Activated naive CD4-positive, alpha-beta T cell treated with anti-CD3 and anti-CD28 coated beads, Interleukin-2, amount 10 ng/mL, durations not matched to agents 7 days and 5 days (primary cell): Measurements from ENCODE around the gene CCDC141.
A peak's percentile ranks its signal among the peaks of the same experiment; 100 is the strongest.

ENCODE experiments used
- CTCF ChIA-PET: fragments of 350-600 bp; sonication (Branson Sonifier 250); formaldehyde crosslinking; loops from one replicate; lab custom pipeline; 2021; ENCODE audit warnings: antibody characterized with exemption; lab: Charles Lee
- DNase-seq: peaks from one replicate; pipeline ENCODE4 v3.0.0-alpha.2; 2020
- H3K27ac Mint-ChIP-seq: one replicate; pipeline ENCODE4 v1.8.0; 2021; ENCODE audit warnings: mild to moderate bottlenecking, moderate library complexity, mixed read lengths
- H3K27me3 Mint-ChIP-seq: one replicate; pipeline ENCODE4 v1.8.0; 2021; ENCODE audit warnings: mild to moderate bottlenecking, mixed read lengths
- H3K36me3 Mint-ChIP-seq: one replicate; pipeline ENCODE4 v1.8.0; 2021; ENCODE audit warnings: mixed read lengths
- H3K4me1 Mint-ChIP-seq: one replicate; pipeline ENCODE4 v1.8.0; 2021; ENCODE audit warnings: mixed read lengths
- H3K4me3 Mint-ChIP-seq: one replicate; pipeline ENCODE4 v1.8.0; 2021; ENCODE audit warnings: mild to moderate bottlenecking, moderate library complexity, mixed read lengths
- H3K9me3 Mint-ChIP-seq: one replicate; pipeline ENCODE4 v1.8.0; 2021; ENCODE audit warnings: mixed read lengths

CCDC141 gene

DNA sequence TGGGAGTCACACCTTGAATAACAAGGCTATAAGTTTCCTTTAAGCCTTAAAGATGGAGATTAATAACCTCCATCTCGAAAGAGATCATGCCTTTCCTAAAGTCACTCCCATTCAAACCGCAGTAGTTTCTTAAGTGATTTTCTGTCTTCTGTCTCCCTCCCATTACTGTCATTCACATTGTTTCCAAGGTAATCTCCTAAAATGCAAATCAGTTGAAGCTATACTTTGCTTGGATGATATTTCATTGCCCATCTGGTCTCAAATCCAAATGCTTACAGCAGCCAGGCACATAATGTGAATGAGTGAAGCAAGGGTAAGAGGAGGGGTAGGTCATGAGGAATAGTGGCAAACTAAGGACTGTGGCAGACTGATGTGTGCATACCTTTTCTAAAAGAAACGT is 116.4 kb downstream of the CCDC141 start:
- Mint-ChIP-seq H3K27me3 (no peaks in the 10 kb centered on the region), H3K4me1 (no peaks in the 10 kb centered on the region), H3K36me3 (peaks cover 11% of the 10 kb centered on the region), H3K27ac (no peak overlapping the region), H3K9me3 (peaks cover 23% of the 10 kb centered on the region), H3K4me3 (no peak overlapping the region)
- CTCF ChIA-PET, result no interaction called here
- no peak for DNase-seq

- Mint-ChIP-seq H3K36me3 (peaks cover 5% of the 10 kb centered on the region), H3K9me3 (peaks cover 5% of the 10 kb centered on the region), H3K4me3 (no peak overlapping the region), H3K27me3 (no peaks in the 10 kb centered on the region), H3K4me1 (peaks cover 4% of the 10 kb centered on the region), H3K27ac (no peak overlapping the region)
- no peak for DNase-seq
- CTCF ChIA-PET, result interaction anchor here (0.9 to 2.0 kb wide), 4 partner anchors 12 to 202 kb away, joined by 3 to 5 read pairs (median 4); no protein-coding TSS in a partner anchor
Measured at GRCh38 chr2:178928077-178928476, 121.9 kb downstream of the CCDC141 start.

GRCh38 chr2:178927173-178927572 is 122.8 kb downstream of the CCDC141 start:
- no peak overlapping the region for H3K27ac Mint-ChIP-seq
- peaks cover 5% of the 10 kb centered on the region for H3K36me3 Mint-ChIP-seq
- H3K4me1 Mint-ChIP-seq, result peaks cover 4% of the 10 kb centered on the region
- no peak for DNase-seq
- H3K4me3 Mint-ChIP-seq, result no peak overlapping the region
- peaks cover 5% of the 10 kb centered on the region for H3K9me3 Mint-ChIP-seq
- no peaks in the 10 kb centered on the region for H3K27me3 Mint-ChIP-seq
- CTCF ChIA-PET, result interaction anchor here (0.9 to 2.0 kb wide), 4 partner anchors 11 to 202 kb away, joined by 3 to 5 read pairs (median 4); no protein-coding TSS in a partner anchor

GRCh38 chr2:178924817-178925216 is 125.1 kb downstream of the CCDC141 start:
- DNase-seq, result no peak
- H3K9me3 Mint-ChIP-seq, result no peaks in the 10 kb centered on the region
- H3K4me1 Mint-ChIP-seq, result peaks cover 4% of the 10 kb centered on the region
- CTCF ChIA-PET, result interaction anchor here (0.9 to 1.3 kb wide), 2 partner anchors 9 to 11 kb away, joined by 3 read pairs; no protein-coding TSS in a partner anchor
- no peak overlapping the region for H3K4me3 Mint-ChIP-seq
- H3K36me3 Mint-ChIP-seq, result no peaks in the 10 kb centered on the region
- H3K27ac Mint-ChIP-seq, result no peak overlapping the region
- H3K27me3 Mint-ChIP-seq, result no peaks in the 10 kb centered on the region

GRCh38 chr2:178923546-178923945 is 126.4 kb downstream of the CCDC141 start:
- CTCF ChIA-PET, result no interaction called here
- Mint-ChIP-seq H3K27ac (no peak overlapping the region), H3K9me3 (no peaks in the 10 kb centered on the region), H3K4me3 (no peak overlapping the region), H3K4me1 (peaks cover 4% of the 10 kb centered on the region), H3K27me3 (no peaks in the 10 kb centered on the region), H3K36me3 (peaks cover 1% of the 10 kb centered on the region)
- DNase-seq, result no peak

- CTCF ChIA-PET, result no interaction called here
Measured at GRCh38 chr2:178920916-178921513, 128.9 kb downstream of the CCDC141 start.

DNA sequence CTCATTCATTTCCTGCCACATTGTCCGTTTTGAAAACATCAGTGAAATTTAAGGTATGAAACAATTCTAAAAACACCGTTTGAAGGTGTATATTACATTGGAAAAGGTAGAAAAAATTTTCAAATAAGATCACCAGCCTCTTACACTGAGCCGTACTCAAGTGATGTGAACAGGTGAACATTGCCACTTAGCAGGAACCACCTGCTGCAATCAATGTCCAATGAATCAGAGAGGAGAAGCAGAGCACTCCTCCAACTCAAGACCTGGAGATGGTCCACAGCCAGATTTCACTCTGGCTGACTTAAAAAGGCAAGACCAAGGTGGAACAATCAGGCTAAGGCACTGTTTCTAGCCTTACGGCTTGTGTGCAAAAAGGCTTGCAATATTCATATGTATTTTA is 132.4 kb downstream of the CCDC141 start:
- CTCF ChIA-PET, result interaction anchor here (1.4 kb wide), 1 partner anchor 8 kb away, joined by 5 read pairs; no protein-coding TSS in a partner anchor

More at GRCh38 chr2:178920916-178921513, 128.9 kb downstream of the CCDC141 start:
- Mint-ChIP-seq H3K4me1 (no peaks in the 10 kb centered on the region), H3K4me3 (no peak overlapping the region), H3K9me3 (no peaks in the 10 kb centered on the region), H3K36me3 (peaks cover 3% of the 10 kb centered on the region), H3K27ac (no peak overlapping the region), H3K27me3 (no peaks in the 10 kb centered on the region)
- no peak for DNase-seq

GRCh38 chr2:178915423-178916173 is 134.3 kb downstream of the CCDC141 start:
- Mint-ChIP-seq H3K27ac (no peak overlapping the region), H3K4me1 (peaks cover 11% of the 10 kb centered on the region), H3K4me3 (no peak overlapping the region), H3K36me3 (peaks cover 3% of the 10 kb centered on the region), H3K9me3 (no peaks in the 10 kb centered on the region), H3K27me3 (no peaks in the 10 kb centered on the region)
- CTCF ChIA-PET, result interaction anchor here (0.6 to 3.6 kb wide), 12 partner anchors 9 to 1082 kb away, joined by 3 to 21 read pairs (median 4); no protein-coding TSS in a partner anchor
- DNase-seq, result no peak

More for the DNA sequence above, 132.4 kb downstream of the CCDC141 start:
- peaks cover 8% of the 10 kb centered on the region for H3K4me1 Mint-ChIP-seq
- peaks cover 3% of the 10 kb centered on the region for H3K36me3 Mint-ChIP-seq
- no peak overlapping the region for H3K4me3 Mint-ChIP-seq
- no peak overlapping the region for H3K27ac Mint-ChIP-seq
- no peaks in the 10 kb centered on the region for H3K27me3 Mint-ChIP-seq
- no peaks in the 10 kb centered on the region for H3K9me3 Mint-ChIP-seq
- no peak for DNase-seq

GRCh38 chr2:178914259-178914849 is 135.6 kb downstream of the CCDC141 start:
- Mint-ChIP-seq H3K36me3 (peaks cover 3% of the 10 kb centered on the region), H3K27me3 (no peaks in the 10 kb centered on the region), H3K4me1 (peaks cover 11% of the 10 kb centered on the region), H3K9me3 (no peaks in the 10 kb centered on the region), H3K4me3 (no peak overlapping the region), H3K27ac (no peak overlapping the region)
- peak; percentile 82 for DNase-seq
- CTCF ChIA-PET, result interaction anchor here (1.6 to 3.6 kb wide), 4 partner anchors 13 to 216 kb away, joined by 5 to 21 read pairs (median 12); no protein-coding TSS in a partner anchor

GRCh38 chr2:178913049-178913441 is 136.9 kb downstream of the CCDC141 start:
- no peaks in the 10 kb centered on the region for H3K36me3 Mint-ChIP-seq
- H3K9me3 Mint-ChIP-seq, result no peaks in the 10 kb centered on the region
- H3K27me3 Mint-ChIP-seq, result no peaks in the 10 kb centered on the region
- no peak overlapping the region for H3K4me3 Mint-ChIP-seq
- CTCF ChIA-PET, result interaction anchor here (1.0 to 3.6 kb wide), 8 partner anchors 8 to 217 kb away, joined by 3 to 21 read pairs (median 4); no protein-coding TSS in a partner anchor
- peaks cover 11% of the 10 kb centered on the region for H3K4me1 Mint-ChIP-seq
- H3K27ac Mint-ChIP-seq, result no peak overlapping the region
- no peak for DNase-seq

DNA sequence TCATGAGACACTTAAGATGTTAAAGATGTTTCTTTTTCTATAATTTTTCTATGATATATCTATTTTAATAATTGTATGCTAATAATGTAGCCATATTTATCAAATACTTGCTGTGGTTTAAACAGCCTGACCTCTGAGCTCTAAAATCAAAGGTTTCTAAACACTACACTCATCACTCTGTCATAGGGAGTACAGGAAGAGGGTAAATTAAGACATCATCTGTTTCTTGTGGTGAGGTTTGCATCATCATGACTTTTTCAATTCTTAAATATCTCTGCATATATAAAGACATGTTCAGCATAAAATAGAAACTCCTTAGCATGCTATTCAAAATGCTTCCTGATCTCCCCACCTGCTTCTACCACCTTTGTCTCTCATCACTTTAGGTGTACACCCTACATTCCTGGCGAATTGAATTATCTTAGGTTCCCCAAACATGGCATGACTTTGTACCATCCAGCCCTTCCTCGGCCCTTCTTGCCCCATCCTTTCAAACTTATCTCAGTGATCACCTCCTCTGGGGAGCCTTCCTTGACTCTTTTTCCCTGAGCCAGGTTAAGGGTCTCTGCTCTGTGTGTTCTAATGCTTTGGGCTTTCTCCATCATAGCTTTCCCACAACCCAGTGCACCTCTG is 137.4 kb downstream of the CCDC141 start:
- CTCF ChIA-PET, result interaction anchor here (1.2 to 3.6 kb wide), 8 partner anchors 7 to 217 kb away, joined by 3 to 21 read pairs (median 4); no protein-coding TSS in a partner anchor
- no peak overlapping the region for H3K27ac Mint-ChIP-seq
- peaks cover 11% of the 10 kb centered on the region for H3K4me1 Mint-ChIP-seq
- no peaks in the 10 kb centered on the region for H3K27me3 Mint-ChIP-seq
- no peak for DNase-seq
- no peaks in the 10 kb centered on the region for H3K9me3 Mint-ChIP-seq
- H3K4me3 Mint-ChIP-seq, result no peak overlapping the region
- no peaks in the 10 kb centered on the region for H3K36me3 Mint-ChIP-seq

DNA sequence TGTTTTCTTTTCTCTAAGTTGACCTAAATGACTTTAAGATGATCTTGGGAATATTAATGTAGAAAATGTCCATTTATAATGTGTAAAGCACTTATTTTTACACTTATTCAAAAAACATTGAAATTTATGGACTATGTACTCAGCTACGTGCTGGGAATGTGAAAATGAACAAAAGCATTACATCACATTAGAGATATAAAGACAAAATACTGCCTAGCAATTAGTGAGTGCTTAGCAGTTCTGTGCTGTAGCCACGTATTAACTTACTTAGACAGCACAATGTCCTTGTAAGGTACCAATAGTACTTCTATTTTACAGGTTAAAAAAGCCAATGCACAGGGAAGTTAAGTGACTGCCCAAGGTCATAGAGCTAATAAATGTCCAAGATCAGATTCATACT is 138.9 kb downstream of the CCDC141 start:
- no peak for DNase-seq
- H3K9me3 Mint-ChIP-seq, result no peaks in the 10 kb centered on the region
- H3K27me3 Mint-ChIP-seq, result no peaks in the 10 kb centered on the region
- H3K4me1 Mint-ChIP-seq, result peaks cover 11% of the 10 kb centered on the region
- H3K36me3 Mint-ChIP-seq, result no peaks in the 10 kb centered on the region
- CTCF ChIA-PET, result interaction anchor here (1.3 to 1.5 kb wide), 3 partner anchors 10 to 210 kb away, joined by 3 to 5 read pairs (median 4); no protein-coding TSS in a partner anchor
- no peak overlapping the region for H3K27ac Mint-ChIP-seq
- no peak overlapping the region for H3K4me3 Mint-ChIP-seq

DNA sequence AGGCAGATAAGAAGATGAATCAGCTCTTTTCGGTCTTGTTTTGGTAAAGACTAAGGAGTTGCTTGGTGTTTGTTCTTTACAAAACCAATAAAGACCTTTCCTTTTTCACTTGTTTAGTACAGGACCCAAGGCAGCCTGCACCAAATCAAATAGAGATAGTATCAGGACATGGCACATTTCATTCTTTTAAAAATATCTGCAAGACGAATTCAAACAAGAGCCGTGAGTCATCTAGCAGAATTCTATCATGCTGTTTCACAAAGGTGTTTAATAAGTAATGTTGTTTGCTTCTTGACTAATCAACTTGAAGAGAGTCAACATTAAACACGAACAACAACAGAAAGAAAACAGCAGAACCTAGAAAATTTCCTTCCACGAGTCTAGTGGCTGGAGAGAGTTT is 139.9 kb downstream of the CCDC141 start:
- DNase-seq, result no peak
- H3K4me1 Mint-ChIP-seq, result peaks cover 11% of the 10 kb centered on the region
- CTCF ChIA-PET, result interaction anchor here (0.5 to 1.7 kb wide), 10 partner anchors 8 to 219 kb away, joined by 3 to 8 read pairs (median 3); no protein-coding TSS in a partner anchor
- no peaks in the 10 kb centered on the region for H3K9me3 Mint-ChIP-seq
- H3K27ac Mint-ChIP-seq, result no peak overlapping the region
- H3K4me3 Mint-ChIP-seq, result no peak overlapping the region
- no peaks in the 10 kb centered on the region for H3K36me3 Mint-ChIP-seq
- no peaks in the 10 kb centered on the region for H3K27me3 Mint-ChIP-seq
